K562 (cell line): Measurements from ENCODE around the gene KRT14. TPM values are rescaled to one million over a fixed set of nuclear protein-coding genes. Genes with fewer than 3 reads are reported as not detected.

Experiments
- MAZ ChIP-seq, 2 experiments: fragments of 450-650 bp in 1 of 2; sonication (generic) in 1 of 2; formaldehyde crosslinking; IDR thresholded peaks in 1 of 2; conservative IDR thresholded peaks in 1 of 2; 2 replicates each; pipeline versions ENCODE4 v1.4.0 to v1.5.0; 2020; ENCODE audit warnings: mild to moderate bottlenecking in 1 of 2, missing genetic modification reagents in 1 of 2
- RB1 ChIP-seq: fragments of 450-650 bp; IDR thresholded peaks from 2 replicates; pipeline ENCODE4 v1.6.1; 2017; ENCODE audit warnings: low read depth, mild to moderate bottlenecking
- polyA plus RNA-seq, 8 experiments: library from polyadenylated mRNA; depleted of rRNA in 4 of 8; stranded (reverse) in 5 of 8; unstranded in 3 of 8; fragments of >200 nt; fragmentation: Nextera tagmentation in 2 of 8; fragmentation: Illumina TruSeq in 1 of 8; extraction: Ambion mirVana in 2 of 8; extraction: Trizol in 1 of 8; gene quantifications; 2 replicates each; pipeline versions ENCODE4 v1.2.1 to v1.2.3, GENCODE V29; 2011 to 2014; ENCODE audit warnings: inconsistent platforms in 1 of 8, missing spikeins in 1 of 8
- total RNA-seq, 7 experiments: library from RNA; depleted of rRNA in 6 of 7; stranded (reverse); fragments of >200 nt in 6 of 7; fragmentation: Illumina TruSeq in 2 of 7; extraction: Trizol in 2 of 7; gene quantifications; 2 replicates each; pipeline versions ENCODE4 v1.2.1 to v1.2.3, GENCODE V29; 2011 to 2021; ENCODE audit warnings: low replicate concordance in 1 of 7
- TF ChIP-seq, protein P1 (sequence below): fragments of 450-650 bp; IDR thresholded peaks from 2 replicates; pipeline ENCODE4 v1.6.1; 2018; ENCODE audit not compliant: partially characterized antibody

The KRT14 gene
- total and polyA plus RNA-seq, 9 of the 15 experiments (the other 6 are each of a cell fraction or from before 2014, with no cell fraction given): 0.22 TPM; not detected in 8

DNA sequence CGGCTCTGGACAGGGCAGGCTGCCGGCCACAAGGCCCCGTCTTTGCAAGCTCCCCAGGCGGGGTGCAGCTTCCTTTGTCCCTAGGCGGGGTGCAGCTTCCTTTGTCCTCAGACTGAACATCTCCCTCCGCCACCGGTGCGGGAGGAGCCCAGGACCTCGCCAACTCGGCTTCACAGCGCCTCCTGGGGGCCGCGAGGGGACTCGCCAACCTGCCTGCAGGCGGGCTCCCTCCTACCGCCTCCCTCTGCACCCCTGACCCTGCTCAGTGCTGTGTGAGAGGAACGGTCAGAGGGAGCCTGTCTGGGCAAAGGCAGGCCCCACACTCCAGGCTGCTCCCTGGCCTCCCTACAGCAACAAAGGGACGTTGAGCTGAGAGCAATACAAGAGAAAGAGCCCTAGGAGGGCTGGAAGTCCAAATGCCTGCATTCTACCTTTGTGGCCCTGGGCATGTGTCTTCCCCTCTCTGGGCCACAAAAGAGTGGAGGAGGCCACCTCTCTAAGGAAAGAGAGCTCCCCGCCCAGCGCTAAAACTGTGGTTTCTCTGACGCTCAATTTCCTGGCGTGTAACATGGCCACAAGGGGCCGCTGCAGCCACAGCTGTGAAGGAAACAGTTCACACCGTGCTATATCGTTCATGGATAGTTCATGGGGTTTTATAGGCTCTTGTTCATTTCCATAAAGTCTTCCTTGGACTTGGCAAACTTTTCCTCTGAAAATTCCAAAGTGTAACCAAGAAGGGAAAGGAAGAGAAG is 37.7 kb downstream of the KRT14 start (continued):
- TF ChIP-seq, protein P1, sequence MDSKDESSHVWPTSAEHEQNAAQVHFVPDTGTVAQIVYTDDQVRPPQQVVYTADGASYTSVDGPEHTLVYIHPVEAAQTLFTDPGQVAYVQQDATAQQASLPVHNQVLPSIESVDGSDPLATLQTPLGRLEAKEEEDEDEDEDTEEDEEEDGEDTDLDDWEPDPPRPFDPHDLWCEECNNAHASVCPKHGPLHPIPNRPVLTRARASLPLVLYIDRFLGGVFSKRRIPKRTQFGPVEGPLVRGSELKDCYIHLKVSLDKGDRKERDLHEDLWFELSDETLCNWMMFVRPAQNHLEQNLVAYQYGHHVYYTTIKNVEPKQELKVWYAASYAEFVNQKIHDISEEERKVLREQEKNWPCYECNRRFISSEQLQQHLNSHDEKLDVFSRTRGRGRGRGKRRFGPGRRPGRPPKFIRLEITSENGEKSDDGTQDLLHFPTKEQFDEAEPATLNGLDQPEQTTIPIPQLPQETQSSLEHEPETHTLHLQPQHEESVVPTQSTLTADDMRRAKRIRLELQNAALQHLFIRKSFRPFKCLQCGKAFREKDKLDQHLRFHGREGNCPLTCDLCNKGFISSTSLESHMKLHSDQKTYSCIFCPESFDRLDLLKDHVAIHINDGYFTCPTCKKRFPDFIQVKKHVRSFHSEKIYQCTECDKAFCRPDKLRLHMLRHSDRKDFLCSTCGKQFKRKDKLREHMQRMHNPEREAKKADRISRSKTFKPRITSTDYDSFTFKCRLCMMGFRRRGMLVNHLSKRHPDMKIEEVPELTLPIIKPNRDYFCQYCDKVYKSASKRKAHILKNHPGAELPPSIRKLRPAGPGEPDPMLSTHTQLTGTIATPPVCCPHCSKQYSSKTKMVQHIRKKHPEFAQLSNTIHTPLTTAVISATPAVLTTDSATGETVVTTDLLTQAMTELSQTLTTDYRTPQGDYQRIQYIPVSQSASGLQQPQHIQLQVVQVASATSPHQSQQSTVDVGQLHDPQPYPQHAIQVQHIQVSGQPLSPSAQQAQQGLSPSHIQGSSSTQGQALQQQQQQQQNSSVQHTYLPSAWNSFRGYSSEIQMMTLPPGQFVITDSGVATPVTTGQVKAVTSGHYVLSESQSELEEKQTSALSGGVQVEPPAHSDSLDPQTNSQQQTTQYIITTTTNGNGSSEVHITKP: peak; percentile 44
- TF ChIP-seq MAZ (CRISPR knock-in tag; conservative IDR thresholded peaks at IDR 0.05 in 1 of 2, IDR thresholded peaks at IDR 0.05 in 1 of 2) (peak; percentile 55 to 64; a peak in 2 of 4 replicates), RB1 (peak; percentile 87)
